T-helper 2 cell (primary cell): ENCODE results near the gene CDK14.
"Not testable (repeated sequence)": the region's sequence is repeated elsewhere in the genome, so short reads cannot be mapped to it uniquely, and the experiment has no call there.

Experiments
- DNase-seq, 5 experiments: peaks; one replicate each; pipeline versions ENCODE4 v3.0.0 to v3.0.0-alpha.2; 2012 to 2022

The CDK14 gene

DNA sequence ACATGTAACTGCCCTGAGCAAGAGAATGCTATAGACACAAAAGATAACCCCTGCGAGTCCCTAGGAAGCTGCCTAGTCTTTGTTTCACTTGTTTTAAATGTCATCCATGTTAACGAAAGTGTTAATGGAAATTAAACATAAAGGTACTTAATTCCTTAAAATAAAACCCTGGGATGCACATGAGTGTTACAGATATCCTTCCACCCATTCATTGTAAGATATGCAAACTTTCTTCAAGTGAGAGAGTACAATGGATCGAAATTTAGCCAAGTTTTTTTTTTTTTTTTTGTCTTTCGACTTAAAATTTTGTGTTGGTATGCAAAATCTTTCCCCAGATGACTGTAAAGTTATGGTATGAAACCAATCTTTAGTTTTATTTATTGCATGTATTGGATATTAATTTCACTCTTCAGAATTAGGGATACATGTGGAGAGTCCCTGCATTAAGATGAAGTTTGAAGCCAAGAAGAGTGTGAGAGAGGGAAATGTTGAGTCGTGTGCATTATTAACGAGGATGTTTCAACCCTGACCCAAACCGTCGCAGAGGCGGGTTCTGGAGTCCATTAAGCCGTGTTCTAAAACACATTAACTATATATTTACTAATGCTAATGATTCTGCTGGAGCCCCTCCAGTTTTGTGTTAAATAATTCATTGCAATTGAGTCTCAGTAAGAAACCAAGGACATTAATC is 1.6 kb downstream of the CDK14 start:
- no peak for DNase-seq

DNA sequence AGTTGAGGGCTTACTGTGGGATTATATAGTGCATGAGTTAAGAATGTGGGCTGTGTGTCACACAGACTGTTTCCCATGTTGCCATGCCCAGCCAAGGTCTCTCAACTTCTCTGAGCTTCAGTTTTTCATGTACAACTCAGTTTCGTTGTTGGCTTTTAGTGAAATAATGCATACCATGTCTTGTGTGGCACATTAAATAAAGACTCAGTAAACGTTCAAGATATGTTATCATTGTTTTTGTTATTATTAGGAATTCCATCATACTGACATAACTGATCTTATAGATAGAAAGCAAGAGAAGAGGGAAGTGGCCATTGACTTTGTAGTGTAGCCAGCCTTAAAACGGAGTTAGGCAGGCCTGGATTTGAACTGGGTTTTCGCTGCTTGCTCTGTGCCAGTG is 2.9 kb downstream of the CDK14 start:
- DNase-seq: no peak

DNA sequence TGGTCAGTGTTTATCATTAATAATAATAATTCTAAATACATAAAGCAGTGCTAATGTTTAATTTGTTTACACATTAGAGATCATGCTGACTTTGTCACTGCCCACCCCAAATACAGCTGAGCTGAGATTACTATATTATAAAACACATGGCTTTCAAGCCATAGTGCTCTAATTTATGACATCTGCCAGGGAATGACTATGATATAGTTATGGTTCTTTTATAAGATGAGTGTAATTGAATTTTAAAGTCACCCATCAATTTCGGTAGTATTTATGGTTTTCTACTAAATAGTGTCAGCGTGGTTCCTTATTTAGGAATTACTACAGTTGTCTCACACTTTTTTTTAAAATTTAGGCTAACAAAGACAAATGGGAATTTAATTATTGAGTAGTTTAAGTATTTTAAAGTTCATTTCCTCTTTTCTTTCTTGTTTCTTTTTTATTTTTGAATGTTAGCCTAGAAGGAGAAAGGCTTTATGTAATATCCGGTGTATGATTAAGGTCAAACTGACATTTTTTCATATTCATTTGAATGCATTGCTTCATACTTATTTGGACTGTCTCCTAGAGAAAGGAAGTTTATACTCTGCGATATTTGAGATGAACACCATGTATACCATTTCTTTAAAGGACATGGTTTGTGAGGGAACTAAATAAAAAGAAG is 3.9 kb downstream of the CDK14 start:
- DNase-seq: no peak

DNA sequence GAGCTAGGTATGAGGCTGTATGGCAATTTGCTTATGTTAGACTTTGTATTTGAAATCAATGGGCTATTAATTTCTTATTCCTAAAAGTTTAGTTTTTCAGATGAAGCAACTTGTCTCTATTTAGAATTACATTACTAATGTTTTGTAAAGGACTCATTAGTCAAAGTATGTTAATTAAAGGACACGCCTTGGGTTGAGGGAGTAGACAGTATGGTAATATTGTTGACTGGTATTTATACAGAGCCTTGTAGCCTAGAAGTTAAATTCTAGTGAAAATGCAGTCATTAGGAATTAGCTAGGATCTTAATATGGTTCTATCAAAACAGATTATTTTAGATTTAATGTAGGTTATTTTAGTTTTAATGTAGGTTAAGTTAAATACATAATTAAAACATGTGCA is 6.2 kb downstream of the CDK14 start:
- no peak for DNase-seq

DNA sequence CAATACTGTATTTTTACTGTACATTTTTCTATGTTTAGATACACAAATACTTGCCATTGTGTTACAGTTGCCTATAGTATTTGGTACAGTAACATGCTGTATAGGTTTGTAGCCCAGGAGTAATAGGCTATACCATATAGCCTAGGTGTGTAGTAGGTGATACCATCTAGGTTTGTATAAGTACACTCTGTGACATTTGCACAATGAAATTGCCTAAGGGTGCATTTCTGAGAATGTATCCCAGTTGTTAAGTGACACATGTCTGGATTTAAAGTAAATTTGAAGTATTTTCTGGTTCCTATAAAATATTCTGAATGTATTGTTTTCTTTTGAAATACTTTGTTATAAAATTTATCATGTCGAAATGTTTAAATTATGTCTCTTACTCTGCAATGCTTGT is 7.2 kb downstream of the CDK14 start:
- no peak for DNase-seq

DNA sequence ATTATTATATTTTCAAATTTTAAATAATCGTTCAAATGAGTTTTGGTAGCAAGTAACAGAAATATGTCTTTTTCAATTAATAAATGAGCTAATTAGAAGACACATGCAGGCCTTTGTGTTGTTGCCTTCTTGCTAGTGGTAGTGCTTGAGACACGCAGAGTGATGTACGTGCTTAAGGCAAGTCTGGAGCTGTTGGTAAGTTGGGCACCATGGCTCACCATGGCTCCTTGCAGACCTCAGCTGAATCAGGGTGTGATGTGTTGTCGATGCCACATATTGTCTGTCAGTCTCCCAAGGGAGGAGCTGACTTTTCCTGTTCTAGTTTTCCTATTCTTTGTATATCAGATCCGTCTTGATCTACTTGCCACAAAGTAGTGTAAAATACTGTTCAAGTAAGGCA is 8.3 kb downstream of the CDK14 start:
- no peak for DNase-seq

DNA sequence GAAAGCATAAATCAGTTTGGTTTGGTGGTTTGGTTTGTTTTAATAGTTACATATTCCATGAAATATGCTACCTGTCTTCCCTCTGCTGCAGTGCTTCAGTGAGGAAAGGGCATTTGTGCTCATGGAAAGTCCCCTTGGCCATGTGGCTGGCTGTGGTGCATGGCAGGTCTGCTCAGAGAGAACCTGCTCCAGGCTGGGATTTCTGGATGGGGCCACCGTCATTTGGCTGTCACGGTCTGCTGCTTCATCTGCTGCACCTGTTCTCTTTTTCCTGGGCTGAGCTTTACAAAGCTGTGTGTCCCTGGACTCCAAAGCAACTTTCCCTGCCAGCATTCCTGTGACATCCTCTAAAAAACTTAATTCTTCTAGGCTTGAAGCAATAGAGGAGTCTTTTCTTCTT is 8.9 kb downstream of the CDK14 start:
- no peak for DNase-seq

DNA sequence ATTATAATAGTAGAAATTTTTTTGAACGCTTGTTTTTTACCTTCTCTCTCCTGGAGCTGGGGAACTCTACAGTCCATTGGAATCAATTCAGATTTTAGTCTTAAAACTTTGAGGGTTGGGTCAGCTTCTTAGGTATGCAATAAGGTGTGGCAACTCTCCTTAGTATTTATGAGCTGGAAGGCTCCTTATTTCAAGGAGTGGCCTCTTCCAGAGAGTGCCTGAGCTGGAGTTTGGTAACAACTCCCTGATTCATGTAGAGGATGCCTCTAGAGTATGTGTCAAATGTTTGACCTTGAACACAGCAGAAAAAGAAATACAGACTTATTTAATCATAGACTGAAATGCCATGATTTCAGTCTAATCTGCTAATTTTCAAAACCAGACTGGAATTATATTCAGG is 11.1 kb downstream of the CDK14 start:
- no peak for DNase-seq

DNA sequence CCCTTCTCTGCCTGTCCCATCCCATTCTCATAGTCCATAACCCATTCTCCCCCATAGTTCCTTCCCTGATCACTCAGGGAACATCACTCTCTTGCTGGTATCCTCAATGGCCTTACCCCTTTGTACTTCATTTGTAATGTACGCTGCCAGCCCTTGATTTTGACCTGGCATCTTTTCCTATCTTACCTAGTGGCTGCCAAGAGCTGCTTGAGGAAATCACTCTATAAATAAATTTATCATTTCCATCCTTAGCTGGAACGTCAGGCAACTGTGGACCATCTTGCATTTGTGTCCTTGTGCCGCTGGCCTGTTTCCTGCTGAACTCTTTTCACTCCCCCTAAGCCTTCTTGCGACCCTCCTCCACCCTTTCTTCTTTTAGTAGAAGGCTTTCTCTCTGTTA is 14.0 kb downstream of the CDK14 start:
- no peak for DNase-seq

DNA sequence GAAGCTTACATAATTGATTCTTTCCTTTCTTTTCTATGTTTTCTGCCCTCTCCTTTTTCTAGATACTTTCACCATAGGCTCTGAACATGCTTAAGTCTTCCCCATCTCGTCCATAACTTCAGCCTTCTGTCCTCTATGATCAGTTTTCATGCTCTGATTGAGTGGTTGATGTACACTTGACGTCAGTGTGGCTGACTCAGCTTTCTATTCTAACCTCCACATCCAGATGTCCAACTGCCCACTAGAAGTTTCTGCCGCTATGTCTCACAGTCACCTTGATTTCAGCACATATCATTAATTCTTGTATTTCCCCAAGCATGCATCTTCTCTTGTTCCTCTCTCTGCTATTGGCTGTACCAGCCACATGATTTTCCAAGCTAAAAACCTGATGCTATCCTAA is 15.0 kb downstream of the CDK14 start:
- DNase-seq: no peak

DNA sequence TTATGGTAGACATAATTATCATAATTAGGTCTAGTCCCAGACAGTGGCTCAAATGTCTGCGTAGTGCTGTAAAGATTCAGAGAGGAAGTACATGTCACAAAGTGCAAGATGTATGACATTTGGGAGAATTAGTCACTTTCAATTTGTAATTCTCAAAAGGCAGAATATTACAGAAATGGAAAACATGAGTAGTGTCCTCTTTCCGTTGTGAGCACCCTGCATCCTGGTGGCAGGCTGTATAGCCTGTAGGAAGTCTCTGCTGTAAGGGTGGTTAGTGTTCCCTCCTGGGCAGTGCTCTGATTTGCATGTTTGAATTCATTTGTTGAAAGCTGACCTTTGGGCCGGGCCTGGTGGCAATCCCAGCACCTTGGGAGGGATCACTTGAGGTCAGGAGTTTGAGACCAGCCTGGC is 17.0 kb downstream of the CDK14 start:
- no peak for DNase-seq

DNA sequence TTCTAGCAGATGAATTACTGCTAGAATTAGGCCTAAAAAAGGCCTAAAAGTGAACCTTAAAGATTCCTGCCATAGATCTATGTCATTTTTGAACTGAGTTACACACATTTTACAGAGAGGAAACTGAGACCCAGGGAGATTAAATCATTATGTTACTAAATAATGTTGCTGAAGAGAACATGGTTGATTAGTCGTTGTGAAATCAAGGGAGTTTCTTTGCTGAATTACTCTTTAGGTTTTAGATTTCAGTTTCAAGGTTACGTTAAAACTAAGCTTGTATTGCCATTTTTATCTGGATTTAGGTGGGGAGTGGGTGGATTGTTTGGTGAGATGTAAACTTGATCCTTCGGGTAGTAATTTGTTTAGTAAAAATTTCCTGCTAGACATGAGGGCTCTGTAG is 21.3 kb downstream of the CDK14 start:
- DNase-seq: no peak

DNA sequence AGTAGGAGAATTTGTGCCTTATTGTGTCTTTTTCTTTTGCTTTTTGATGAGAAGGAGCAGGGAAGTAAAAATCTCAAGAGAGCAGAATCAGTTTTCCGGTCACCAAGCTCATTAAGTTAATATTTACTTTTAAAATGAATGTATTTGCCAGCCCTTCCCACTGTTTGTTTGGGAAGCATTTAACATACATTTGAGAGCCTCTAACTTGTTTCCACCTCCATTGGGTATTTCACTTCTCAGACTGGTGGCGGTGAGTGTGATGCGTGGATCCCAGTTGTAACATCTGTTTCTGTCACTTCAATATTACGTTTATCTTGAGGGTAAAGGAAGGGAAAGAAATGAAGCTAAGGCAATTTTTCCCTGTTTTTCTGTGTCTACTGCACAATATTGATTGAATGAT is 22.8 kb downstream of the CDK14 start:
- no peak for DNase-seq

DNA sequence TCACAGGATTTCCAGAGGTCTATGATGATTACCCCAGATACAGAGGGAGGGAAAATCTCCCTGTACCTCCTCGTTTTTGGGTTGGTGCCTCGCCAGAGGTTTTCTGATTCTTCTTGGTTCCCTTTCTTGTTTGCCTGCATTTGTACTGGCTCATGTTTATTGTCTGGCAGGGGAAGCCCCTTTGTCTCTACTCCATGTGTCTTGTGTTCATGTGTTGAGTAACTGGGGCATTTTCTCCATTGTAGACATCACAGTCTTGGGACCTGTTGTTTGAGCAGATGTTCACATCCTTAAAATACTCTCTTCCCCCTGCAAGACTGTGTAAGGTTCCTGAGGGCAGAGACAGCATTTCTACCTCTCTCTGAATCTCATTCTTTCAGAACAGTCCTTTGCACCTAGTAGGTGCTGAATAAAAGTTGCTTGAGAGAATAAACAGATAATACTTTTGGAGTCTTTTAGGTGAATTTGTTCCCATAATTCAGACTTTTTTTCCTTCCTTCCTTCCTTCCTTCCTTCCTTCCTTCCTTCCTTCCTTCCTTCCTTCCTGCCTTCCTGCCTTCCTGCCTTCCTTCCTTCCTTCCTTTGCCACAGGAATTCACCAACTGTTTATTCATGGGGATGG is 25.1 kb downstream of the CDK14 start:
- no peak for DNase-seq

DNA sequence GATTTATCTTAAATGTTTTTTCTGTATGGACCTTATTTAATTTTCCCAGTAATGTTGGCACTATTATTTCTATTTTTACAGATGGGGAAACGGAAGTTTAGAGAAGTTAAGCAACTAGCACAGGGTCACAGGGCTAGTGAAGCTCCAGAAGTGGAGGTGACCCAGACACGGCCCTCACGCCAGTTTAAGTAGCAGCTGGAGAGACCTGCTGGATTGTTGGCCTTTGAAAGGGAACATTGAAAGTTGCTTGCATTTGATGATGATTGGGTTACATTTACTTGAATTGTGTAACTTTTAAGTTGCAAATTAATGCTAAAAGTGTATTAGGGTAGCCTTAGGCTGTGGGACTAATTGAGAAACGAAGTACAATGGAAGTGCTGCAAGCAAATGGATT is 25.6 kb downstream of the CDK14 start:
- no peak for DNase-seq

DNA sequence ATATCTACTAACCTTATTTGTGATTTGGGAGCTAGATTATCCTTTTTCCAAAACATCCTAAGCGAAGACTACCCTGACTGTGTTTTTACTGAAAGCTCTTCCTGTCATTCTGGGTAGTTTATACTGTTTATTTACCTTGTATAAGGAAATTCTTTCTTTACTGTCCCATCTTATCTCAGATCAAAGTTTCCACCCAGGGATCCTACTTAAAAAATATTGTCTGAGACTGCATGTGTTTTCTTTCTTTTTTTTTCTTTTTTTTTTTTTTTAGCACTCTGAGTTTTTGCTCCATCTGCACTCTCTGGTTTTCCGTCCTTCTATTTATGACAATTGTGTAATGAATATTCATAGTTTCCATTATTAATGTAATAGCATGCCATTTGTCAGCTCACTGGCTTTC is 26.5 kb downstream of the CDK14 start:
- no peak for DNase-seq

DNA sequence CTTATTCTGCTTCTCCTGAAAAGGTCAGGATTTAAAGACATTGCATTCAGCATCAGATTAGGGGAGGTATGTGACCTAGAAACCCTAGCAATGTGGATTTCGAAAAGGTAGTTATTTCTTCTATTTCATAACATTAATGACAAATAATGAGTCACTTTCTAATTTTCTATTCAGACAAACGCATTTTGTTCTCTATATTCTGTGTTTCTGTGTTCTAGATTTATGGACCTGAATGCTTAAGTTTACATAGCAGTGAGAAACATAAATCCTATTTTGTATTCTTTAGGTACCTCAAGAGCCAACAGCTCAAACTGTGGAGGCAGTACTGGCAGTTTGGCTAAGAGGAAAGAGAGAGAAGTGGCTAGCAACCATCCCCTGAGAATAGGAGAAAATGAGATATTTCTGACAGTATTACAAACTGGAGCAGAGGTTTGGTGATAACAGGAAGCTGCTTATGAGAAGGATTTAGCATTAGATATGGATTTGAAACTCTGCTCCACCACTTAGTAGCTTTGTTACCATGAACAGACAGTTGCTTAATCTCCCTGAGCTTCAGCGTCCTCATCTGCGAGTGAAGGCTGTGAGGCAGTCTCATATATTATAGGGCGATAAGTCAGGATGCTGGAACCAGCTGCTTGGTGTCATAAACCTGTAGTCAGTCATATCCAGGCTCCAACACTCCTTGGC is 28.2 kb downstream of the CDK14 start:
- no peak for DNase-seq

DNA sequence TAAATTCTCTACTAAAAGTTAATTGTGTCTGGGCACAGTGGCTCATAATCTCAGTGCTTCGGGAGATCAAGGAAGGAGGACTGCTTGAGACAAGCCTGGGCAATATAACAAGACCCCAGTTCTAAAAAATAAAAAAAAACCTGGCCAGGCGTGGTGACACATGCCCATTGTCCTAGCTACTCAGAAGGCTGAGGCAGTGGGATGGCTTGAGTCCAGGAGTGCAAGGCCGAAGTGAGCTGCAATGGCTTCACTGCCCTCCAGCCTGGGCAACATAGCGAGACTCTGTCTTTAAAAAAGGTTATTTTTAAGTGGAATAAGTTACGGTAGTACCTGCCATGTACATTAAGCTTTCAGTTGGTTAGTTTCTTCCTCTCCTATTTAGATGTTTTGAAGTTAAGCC is 28.9 kb downstream of the CDK14 start:
- DNase-seq: no peak

DNA sequence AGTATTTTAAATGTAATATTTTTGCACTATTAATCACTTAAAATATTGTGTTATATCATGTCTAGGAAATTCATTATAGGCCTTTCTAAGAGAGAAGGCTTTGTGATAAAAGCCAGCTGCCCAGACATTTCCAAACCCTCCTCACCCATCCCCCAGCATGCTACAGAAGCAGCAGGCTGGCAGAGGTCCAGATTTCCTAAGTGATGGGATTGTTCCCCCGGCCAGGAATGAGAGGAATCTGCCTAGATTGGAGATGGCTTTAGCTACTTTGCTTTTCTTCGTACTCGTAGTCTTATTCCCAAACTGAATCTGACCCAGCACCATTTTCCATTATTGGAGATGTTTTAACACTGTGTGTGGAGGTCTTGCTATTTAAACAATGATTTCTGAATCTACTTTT is 29.4 kb downstream of the CDK14 start:
- no peak for DNase-seq

DNA sequence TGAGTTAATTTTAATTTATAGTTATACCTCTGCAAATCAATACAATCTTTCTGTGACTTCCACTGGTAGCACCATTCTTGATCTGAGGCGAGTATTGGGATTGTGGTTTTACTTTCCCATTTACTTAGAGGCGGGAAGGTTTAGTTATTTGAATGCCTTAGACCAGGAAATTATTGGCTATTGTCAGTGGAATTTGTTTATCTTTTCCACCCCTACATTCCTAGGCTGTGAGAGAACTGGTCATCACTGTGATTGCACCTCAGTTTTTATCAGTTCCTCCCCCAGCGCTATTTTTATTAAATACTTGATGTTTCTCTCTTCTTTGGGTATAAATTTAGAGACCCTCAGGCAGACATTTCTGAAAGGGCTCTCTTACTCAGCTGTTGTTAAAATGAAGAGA is 29.9 kb downstream of the CDK14 start:
- no peak for DNase-seq

DNA sequence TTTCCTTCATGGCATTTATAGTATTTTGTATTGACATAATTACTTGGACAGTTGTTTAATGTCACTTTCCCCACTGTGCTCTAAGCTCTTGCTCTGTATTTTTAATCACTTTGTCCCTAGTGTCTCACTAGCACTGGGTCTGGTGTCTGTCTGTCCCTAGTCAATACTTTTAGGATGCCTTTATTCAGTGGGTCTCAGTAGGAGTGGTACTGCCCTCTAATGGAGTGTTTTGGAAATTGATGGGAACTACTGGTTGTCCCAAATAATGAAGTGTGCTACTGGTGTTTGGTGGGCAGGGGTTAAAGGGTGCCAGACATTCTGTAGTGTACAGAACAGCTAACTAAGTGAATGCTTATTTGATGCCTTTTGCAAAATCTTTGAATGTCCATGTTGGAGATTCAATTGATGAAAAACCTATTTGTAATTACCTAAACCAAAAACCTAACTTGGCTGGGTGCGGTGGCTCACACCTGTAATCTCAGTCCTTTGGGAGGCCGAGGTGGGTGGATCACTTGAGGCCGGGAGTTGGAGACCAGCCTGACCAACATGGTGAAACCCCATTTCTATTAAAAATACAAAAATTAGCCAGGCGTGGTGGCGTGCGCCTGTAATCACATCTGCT is 33.3 kb downstream of the CDK14 start:
- peak in 1 of 5 experiments; percentile 5 for DNase-seq

DNA sequence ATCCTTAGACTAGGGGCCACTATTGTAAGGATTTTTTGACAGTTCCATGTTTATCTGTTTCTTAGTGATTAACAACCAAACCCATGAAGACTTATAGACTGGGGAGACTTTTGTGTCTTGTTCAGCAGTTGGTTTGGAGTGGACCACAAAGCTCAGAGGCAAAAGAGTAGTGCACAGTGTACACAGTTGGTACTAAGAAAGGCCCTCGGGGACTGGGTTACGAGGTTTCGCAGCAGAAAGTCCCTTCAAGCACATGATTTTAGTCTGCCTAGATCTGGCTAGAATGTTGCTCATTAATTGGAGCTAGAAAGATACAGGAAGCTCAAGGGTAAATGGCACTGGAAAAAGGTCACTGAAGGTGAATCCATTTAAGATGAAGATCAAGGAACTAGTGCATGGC is 35.4 kb downstream of the CDK14 start:
- no peak for DNase-seq

DNA sequence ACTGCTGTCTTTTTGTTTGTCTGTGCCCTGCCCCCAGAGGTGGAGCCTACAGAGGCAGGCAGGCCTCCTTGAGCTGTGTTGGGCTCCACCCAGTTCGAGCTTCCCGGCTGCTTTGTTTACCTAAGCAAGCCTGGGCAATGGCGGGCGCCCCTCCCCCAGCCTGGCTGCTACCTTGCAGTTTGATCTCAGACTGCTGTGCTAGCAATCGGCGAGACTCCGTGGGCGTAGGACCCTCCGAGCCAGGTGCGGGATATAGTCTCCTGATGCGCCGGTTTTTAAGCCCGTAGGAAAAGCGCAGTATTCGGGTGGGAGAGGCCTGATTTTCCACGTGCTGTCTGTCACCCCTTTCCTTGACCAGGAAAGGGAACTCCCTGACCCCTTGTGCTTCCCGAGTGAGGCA is 43.6 kb downstream of the CDK14 start:
- not testable (repeated sequence) for DNase-seq
